Smooth muscle cell (in vitro differentiated cells): ENCODE measurements around the gene PREX1. TPM values are rescaled to one million over a fixed set of nuclear protein-coding genes. Genes with fewer than 3 reads are reported as not detected.
"Not testable (repeated sequence)": the region's sequence is repeated elsewhere in the genome, so short reads cannot be mapped to it uniquely, and the experiment has no call there.

Experiments used
- DNase-seq: peaks from one replicate; lab custom pipeline; 2025; ENCODE audit not compliant: unreplicated experiment; lab: John Stamatoyannopoulos, UW
- H2AFZ ChIP-seq: fragments of 200-600 bp; sonication (generic); 2 replicates; pipeline ENCODE4 v1.6.0; 2016; ENCODE audit warnings: antibody characterized with exemption, low read depth, mild to moderate bottlenecking
- H3F3A ChIP-seq: fragments of 200-600 bp; sonication (generic); 2 replicates; pipeline ENCODE4 v1.6.0; 2017; ENCODE audit warnings: antibody characterized with exemption, low read depth
- H3K27ac ChIP-seq: fragments of 200-600 bp; sonication (generic); 2 replicates; pipeline ENCODE4 v1.5.1; 2016; ENCODE audit warnings: low read depth, mild to moderate bottlenecking
- H3K27me3 ChIP-seq: fragments of 200-600 bp; sonication (generic); 2 replicates; pipeline ENCODE4 v1.6.1; 2016; ENCODE audit warnings: low read depth, mild to moderate bottlenecking
- H3K36me3 ChIP-seq: fragments of 200-600 bp; sonication (generic); 2 replicates; pipeline ENCODE4 v1.5.1; 2016; ENCODE audit warnings: low read depth
- H3K4me1 ChIP-seq: fragments of 200-600 bp; sonication (generic); 2 replicates; pipeline ENCODE4 v1.5.1; 2016; ENCODE audit warnings: low read depth
- H3K4me2 ChIP-seq: fragments of 200-600 bp; sonication (generic); 2 replicates; pipeline ENCODE4 v1.6.0; 2016; ENCODE audit warnings: mild to moderate bottlenecking
- H3K4me3 ChIP-seq: fragments of 200-600 bp; sonication (generic); 2 replicates; pipeline ENCODE4 v1.5.1; 2016; ENCODE audit warnings: mild to moderate bottlenecking
- H3K79me2 ChIP-seq: fragments of 200-600 bp; sonication (generic); 2 replicates; pipeline ENCODE4 v1.6.0; 2016; ENCODE audit warnings: low read depth, mild to moderate bottlenecking
- H3K9ac ChIP-seq: fragments of 200-600 bp; sonication (generic); 2 replicates; pipeline ENCODE4 v1.6.0; 2016; ENCODE audit warnings: low read depth
- H3K9me3 ChIP-seq: fragments of 200-600 bp; sonication (generic); replicated peaks from 2 replicates; pipeline ENCODE4 v1.5.1; 2016; ENCODE audit warnings: low read depth
- H4K20me1 ChIP-seq: fragments of 200-600 bp; sonication (generic); 2 replicates; pipeline ENCODE4 v1.6.0; 2016; ENCODE audit warnings: low read depth
- CTCF ChIP-seq: fragments of 200-600 bp; sonication (generic); IDR thresholded peaks from 2 replicates; pipeline ENCODE4 v1.5.1; 2017; ENCODE audit warnings: borderline replicate concordance, mild to moderate bottlenecking, antibody characterized with exemption; ENCODE audit not compliant: insufficient read depth, poor library complexity, severe bottlenecking
- WGBS: methylation state at CpG from one replicate; pipeline ENCODE4 v1.1.7; 2016; ENCODE audit warnings: low lambda C conversion rate; 5-methylcytosine and 5-hydroxymethylcytosine counted together
- polyA plus RNA-seq: library from polyadenylated mRNA; unstranded; fragments of >200 nt; fragmentation: Nextera tagmentation; extraction: Ambion mirVana; gene quantifications from 2 replicates; pipeline ENCODE4 v1.2.1, GENCODE V29; 2016
- total RNA-seq: library from RNA; depleted of rRNA; stranded (reverse); fragments of >200 nt; gene quantifications from 2 replicates; pipeline ENCODE4 v1.2.3, GENCODE V29; 2014

Gene PREX1
- total and polyA plus RNA-seq, 2 experiments from 2014 or later, result 0.04 to 0.30 TPM

GRCh38 chr20:48875233-48875913 lies 47.6 kb upstream of the PREX1 start:
- Histone ChIP-seq H3K9ac (no peak overlapping the region), H2AFZ (no peak overlapping the region), H3K36me3 (no peaks in the 10 kb centered on the region), H3K27me3 (no peaks in the 10 kb centered on the region), H3K27ac (no peak overlapping the region), H3K4me1 (no peaks in the 10 kb centered on the region), H3K4me3 (no peak overlapping the region), H3K9me3 (no peaks in the 10 kb centered on the region), H3K79me2 (no peaks in the 10 kb centered on the region), H3F3A (no peaks in the 10 kb centered on the region), H4K20me1 (no peaks in the 10 kb centered on the region), H3K4me2 (no peak overlapping the region)
- TF ChIP-seq CTCF, result no peak
- WGBS, result 87% methylated on average over 17 of the region's 17 CpGs
- no peak for DNase-seq

GRCh38 chr20:48869442-48869841 lies 41.6 kb upstream of the PREX1 start:
- not testable (repeated sequence) for H3K4me3 ChIP-seq, H3F3A ChIP-seq

GRCh38 chr20:48866936-48867335 lies 39.1 kb upstream of the PREX1 start:
- H3K9ac ChIP-seq, result no peak overlapping the region
- no peaks in the 10 kb centered on the region for H3F3A ChIP-seq
- DNase-seq, result no peak
- H2AFZ ChIP-seq, result no peak overlapping the region
- H3K36me3 ChIP-seq, result no peaks in the 10 kb centered on the region
- no peak overlapping the region for H3K4me2 ChIP-seq
- H3K27ac ChIP-seq, result no peak overlapping the region
- no peak overlapping the region for H3K4me3 ChIP-seq
- no peaks in the 10 kb centered on the region for H3K79me2 ChIP-seq
- H3K27me3 ChIP-seq, result peaks cover 18% of the 10 kb centered on the region
- no peak for TF ChIP-seq CTCF
- H3K9me3 ChIP-seq, result no peaks in the 10 kb centered on the region
- H4K20me1 ChIP-seq, result no peaks in the 10 kb centered on the region
- no peaks in the 10 kb centered on the region for H3K4me1 ChIP-seq
- WGBS, result 90% methylated on average over 1 of the region's 1 CpG

More at GRCh38 chr20:48869442-48869841, 41.6 kb upstream of the PREX1 start:
- H3K4me1 ChIP-seq, H3K9ac ChIP-seq, DNase-seq, H3K36me3 ChIP-seq, H3K9me3 ChIP-seq, H3K27ac ChIP-seq, H3K4me2 ChIP-seq, H2AFZ ChIP-seq, H3K79me2 ChIP-seq, H4K20me1 ChIP-seq: not testable (repeated sequence)
- peaks cover 16% of the 10 kb centered on the region for H3K27me3 ChIP-seq

- no peaks in the 10 kb centered on the region for H3F3A ChIP-seq
- H3K9ac ChIP-seq, result no peak overlapping the region
- H3K4me2 ChIP-seq, result no peak overlapping the region
- H3K79me2 ChIP-seq, result no peaks in the 10 kb centered on the region
- no peaks in the 10 kb centered on the region for H3K36me3 ChIP-seq
- no peaks in the 10 kb centered on the region for H4K20me1 ChIP-seq
- no peak for TF ChIP-seq CTCF
- no peak for DNase-seq
- no peak overlapping the region for H2AFZ ChIP-seq
- peaks cover 18% of the 10 kb centered on the region for H3K27me3 ChIP-seq
- H3K27ac ChIP-seq, result no peak overlapping the region
- no peaks in the 10 kb centered on the region for H3K9me3 ChIP-seq
- no peaks in the 10 kb centered on the region for H3K4me1 ChIP-seq
- WGBS, result 91% methylated on average over 5 of the region's 5 CpGs
- H3K4me3 ChIP-seq, result no peak overlapping the region
Observed at GRCh38 chr20:48864738-48865318, 37.0 kb upstream of the PREX1 start.
